Fibroblast of skin of scalp (primary cell): ENCODE results near the gene FIBCD1. TPM values are rescaled to one million over a fixed set of nuclear protein-coding genes. Genes with fewer than 3 reads are reported as not detected.

Experiments used
- DNase-seq: peaks from one replicate; pipeline ENCODE4 v3.0.0-alpha.2; 2013
- polyA plus RNA-seq, 2 experiments: library from polyadenylated mRNA; unstranded; fragments of 120-200 nt; gene quantifications; one replicate each; pipeline ENCODE4 v1.2.1, GENCODE V29; 2013; ENCODE audit not compliant: insufficient read length in 2 of 2

The FIBCD1 gene, protein sequence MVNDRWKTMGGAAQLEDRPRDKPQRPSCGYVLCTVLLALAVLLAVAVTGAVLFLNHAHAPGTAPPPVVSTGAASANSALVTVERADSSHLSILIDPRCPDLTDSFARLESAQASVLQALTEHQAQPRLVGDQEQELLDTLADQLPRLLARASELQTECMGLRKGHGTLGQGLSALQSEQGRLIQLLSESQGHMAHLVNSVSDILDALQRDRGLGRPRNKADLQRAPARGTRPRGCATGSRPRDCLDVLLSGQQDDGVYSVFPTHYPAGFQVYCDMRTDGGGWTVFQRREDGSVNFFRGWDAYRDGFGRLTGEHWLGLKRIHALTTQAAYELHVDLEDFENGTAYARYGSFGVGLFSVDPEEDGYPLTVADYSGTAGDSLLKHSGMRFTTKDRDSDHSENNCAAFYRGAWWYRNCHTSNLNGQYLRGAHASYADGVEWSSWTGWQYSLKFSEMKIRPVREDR
- polyA plus RNA-seq (2013, experiment 1 of 2; ENCODE audit: insufficient read length) = 0.58 TPM
- polyA plus RNA-seq (2013, experiment 2 of 2; ENCODE audit: insufficient read length) = 0.69 TPM

DNA sequence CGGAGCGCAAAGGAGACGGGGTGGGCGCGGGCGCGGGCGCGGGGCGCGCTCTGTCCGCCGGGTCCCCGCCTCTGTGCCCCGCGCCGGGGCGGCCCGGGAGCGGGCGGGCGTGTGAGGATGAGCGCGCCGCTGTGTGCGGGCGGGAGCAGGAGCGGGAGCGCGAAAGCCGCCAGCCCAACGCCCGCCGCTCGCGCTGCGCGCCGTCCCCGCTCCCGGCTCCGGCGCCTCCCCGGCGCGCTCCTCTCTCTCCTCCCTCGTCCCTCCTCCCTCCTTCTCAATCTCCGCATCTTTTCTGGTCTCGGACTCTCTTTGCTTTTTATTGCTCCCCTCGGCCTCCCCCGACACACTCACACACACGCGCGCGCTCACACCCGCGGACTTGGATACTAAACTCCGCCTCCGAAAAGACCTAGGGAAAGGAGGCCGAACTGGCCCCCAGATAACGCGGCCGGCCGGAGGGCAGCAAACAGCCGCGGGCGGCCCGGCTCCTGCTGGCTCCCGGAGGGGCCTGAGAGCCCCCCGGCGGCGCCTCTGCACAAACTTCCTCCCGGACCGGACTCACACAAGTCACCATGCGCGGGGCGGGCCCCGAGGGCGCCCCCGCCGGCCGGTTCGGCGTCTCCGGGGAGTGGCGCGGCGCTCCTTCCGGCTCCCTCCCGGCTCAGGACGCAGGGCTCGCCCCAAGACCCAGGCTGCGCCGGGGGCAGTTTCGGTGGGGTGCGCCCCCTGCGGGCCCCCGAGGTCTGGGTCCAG is at the start of gene FIBCD1:
TSS of gene FIBCD1 (minus strand) at position 596 of the 753 bp plus-strand sequence. CDS start 640 bp downstream, outside the sequence.
- peak; percentile 36 for DNase-seq

DNA sequence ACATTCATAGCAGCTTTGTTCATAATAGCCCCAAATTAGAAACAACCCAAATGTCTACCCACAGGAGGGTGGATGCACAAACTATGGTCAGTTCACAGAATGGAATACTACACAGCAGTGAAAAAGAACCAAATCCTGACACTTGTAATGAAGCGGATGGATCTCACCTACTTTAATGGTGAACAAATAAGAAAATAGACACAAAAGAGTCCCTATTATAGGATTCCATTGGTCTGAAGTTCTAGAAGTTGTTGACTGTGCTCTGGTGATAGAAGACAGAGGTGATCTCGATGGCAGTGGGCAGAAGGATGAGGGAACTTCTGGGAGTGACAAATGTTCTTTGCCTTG is 49.3 kb upstream of the FIBCD1 start:
- DNase-seq = no peak

DNA sequence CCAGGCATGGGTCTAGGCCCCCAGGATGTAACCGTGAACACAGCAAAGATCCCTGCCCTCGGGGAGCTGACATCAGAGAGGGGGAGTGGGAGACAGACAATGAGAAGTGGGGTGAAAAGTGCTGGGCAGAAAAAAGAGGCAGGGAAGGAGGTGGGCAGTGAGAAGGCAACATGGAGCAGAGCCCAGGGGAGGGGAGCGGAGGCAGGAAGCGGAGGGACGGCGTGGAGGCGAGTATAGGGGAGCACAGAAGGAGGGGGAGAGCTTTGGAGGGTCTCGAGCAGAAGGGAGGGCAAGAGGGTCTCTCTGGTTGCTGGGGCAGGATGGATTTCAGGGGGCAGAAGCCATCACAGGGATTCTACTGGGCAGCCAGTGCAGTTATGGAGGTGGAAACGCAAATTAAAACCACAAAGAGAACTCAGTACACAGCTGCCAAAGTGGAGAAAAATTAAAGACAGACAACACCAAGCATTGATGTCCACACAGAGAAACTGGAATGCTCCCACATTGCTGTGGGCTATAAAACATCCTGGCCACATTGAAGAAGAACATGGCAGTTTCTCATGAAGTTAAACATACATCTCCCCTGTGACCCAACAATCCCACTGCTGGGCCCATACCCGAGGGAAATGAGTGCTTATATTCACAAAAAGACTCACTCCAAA is 48.8 kb upstream of the FIBCD1 start:
- peak; percentile 31 for DNase-seq

DNA sequence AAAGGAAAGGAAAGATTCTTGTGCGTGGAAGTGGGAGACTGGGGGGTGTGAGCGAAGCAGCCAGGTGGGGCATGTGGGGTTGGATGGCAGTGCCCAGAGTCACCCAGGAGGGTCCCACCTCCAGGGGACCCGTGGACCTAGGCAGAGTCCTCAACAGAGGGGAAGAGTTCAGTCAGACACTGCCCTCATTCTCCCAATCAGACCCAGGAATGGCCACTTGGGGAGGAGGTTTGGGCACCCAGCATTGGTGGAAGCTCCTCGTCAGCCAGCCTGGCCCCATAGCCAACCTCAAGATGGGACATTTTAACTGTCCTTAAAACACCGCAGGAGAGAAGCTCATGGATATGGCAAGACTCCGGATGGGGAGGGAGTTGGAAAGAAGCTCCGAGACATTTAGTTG is 48.0 kb upstream of the FIBCD1 start:
- no peak for DNase-seq

DNA sequence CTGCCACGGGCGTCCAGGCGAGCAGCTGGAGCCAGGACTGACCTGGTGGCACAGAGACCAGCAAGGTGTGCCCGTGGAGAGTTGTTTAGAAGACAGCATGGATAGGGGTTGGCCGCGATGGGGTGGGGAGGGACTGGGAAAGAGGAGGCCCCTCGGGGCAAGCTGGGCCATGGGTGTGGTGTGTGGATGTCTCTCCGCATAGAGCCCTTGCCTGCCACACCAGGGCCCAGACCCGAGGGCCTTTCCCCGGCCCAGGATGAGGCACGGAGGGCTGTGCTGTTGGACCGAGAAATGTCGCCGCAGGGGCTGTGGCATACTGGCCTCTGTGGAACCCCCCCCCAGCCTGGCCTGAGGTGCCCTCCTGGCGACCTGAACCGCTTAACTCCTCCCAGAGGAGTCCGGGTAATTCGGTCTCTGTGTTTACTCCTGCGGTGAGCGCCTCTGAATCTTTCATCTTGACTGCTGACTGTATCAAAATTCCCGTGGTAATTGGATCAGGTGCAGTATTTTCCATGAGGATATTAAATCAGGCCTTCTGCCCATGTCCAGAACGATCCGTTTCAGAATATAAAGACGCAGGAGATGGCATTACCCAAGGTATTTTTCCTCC is 47.4 kb upstream of the FIBCD1 start:
- no peak for DNase-seq

DNA sequence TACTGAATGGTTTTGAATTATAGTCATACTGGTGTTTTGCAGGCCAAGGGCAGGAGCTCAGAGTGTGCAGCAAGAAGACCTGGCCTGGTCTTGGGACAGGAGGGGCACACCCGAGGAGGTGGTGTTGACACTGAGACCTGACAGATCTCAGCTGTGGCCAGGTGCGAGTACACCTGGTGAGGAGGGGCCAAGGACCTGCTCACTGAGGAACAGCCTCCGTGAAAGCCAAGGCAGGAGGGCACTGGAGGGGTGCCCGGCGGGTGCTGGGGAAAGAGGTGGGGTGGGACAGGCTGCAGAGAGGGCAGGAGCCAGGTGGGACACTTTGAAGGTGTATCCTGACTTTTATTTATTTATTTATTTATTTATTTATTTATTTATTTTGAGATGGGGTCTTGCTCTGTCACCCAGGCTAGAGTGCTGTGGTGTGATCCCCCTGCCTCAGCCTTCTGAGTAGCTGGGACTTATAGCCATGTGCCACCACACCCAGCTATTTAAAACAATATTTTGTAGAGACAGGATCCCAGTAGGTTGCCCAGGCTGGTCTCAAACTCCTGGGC is 46.6 kb upstream of the FIBCD1 start:
- no peak for DNase-seq

DNA sequence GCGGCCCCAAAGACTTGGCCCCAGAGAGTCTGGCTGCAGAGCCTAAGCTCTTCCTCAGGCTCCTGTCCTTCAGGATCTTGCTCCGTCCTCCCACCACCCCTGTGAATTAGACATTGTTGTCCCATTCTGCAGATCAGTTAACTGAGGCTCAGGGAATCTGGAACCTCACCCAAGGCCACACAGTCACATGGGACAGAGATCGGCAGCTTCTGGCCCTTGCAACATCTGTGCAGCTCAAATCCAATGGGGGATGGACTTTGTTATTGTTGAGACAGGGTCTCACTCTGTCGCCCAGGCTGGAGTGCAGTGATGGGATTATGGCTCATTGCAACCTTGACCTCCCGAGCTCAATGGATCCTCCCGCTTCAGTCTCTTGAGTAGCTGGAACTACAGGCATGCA is 46.0 kb upstream of the FIBCD1 start:
- no peak for DNase-seq

DNA sequence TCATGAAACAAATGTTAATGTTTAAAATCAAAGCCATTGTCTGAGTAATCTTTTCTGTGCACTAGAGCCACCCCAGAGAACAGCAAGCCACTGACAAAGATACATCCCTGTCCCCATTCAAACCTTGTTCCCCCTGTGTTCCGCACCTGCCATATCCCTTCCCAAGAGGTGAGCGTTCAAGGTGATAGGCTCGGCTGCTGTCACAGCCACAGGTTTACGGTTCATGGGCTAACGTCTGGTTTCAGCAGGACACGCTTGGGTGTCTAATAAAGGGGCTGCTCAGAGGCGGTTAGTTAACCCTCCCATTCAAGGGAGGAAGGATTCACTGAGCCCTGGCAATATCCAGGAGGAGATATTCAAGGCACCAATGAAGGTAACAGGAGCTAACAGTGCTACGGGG is 45.5 kb upstream of the FIBCD1 start:
- DNase-seq = no peak

DNA sequence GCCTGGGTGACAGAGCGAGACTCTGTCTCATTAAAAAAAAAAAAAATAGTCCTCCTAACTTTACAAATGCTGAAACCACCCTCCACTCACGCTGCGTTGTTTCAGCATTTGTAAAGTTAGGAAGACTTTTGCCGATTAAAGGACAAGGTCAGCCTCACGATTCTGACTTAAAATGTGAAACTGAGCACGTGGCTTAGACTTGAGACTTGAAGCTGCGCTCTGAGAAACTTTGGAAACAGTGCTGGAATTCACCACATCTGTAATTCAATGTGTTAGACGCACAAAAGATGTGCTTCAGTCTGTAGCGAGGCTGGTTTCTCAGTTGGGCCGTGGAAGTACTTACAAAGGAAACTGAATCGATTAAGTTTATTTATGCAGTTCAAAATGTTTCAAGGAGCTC is 44.9 kb upstream of the FIBCD1 start:
- DNase-seq = no peak

DNA sequence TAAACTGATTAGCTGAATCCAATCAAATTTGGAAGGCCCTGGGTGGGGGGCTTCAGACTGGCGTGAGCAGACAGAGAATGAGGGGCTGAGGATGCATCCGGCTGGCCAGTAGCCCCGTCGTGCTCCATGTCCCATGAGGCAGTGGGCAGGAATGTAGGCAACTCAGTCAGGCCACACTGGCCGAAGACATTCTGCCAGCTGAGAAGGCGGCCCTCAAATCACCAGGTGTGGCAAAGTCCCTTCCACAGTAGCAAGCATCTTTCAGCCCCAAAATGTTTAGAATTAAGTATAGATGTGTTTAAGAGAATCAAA is 44.3 kb upstream of the FIBCD1 start:
- DNase-seq = no peak

DNA sequence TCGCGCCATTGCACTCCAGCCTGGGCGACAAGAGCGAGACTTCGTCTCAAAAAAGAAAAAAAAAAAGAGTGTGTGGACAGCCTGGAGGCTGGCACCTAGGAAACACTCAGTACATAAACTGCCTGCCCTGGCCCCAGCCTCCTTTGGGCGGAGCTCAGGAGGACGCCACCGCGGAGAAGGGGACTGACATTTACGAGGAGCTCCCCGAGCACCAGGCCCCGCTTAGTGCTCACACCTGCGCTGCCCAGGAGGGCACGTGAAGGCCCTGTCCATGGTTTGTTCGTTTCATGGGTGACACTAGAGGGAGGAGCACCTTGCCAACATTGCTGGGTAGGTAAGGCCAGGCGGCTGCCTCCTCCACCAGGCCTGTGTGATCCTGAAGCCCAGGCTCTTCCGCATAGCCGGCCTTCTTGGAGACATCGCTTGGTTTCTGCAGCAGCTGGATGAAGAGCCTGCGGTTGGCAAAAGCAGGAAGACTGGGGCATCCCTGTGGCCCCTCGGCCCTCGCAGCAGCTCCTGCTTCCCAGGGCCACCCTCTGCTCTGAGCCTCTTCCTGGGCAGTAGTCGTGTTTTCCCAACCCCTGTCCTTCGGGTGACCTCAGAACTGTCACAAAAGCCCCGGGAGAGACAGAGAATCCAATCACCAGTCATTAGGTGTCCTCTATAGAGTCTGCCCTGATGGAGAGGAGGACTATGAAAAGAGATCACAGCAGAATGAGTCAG is 43.8 kb upstream of the FIBCD1 start:
- no peak for DNase-seq

DNA sequence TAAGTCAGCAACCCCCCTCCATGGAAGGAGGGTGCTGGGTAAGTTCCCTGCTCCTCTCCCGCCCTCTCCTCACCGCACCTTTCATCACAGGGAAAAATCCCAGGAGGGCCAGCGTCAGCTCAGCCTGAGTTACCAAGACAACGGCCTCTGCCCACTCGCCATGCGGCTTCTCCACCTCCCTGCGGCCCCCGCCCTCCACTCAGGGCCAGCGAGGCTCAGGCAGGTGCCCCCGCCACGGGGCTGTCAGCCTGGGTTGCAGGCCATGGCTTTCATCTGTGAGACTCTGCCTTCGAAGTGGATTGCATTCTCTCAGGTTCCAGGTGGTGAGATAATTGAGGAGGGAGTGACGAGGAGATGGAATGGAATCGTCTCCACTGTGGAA is 42.7 kb upstream of the FIBCD1 start:
- DNase-seq = no peak

DNA sequence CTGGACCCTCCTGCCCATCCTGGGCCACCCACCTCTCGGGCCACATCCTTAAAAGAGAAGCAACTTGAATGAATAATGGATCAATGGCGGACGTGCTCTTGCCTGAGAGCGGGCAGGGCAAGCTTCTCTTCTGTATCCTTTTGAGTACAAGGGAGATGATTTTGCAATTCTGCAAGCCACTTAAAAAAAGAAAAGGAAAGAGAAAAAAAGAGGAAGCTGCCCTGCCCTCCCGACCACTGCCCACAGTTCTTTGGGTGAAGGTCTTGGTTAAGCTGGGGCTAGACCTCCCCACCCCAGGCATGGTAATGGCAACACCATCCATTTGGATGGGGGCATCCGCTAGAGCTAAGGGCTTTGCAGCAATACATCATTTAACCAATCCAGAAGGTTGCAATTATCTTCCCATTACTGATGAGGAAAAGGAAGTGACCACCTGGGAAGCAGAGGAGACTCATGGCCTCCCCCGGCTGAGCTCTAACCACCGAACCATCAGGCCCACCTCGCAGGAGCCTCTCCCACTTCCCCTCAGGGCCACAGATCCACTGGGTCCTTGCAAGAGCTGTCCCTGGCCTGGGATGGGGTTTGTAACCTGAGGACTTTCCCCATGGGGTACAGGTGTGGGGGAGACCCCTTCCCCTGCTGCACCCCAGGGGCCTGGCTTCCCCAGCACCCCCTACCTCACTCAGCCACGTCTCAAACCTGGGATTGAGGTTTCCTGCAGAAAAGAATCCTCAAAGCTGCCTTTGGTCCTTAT is 42.1 kb upstream of the FIBCD1 start:
- DNase-seq = no peak

DNA sequence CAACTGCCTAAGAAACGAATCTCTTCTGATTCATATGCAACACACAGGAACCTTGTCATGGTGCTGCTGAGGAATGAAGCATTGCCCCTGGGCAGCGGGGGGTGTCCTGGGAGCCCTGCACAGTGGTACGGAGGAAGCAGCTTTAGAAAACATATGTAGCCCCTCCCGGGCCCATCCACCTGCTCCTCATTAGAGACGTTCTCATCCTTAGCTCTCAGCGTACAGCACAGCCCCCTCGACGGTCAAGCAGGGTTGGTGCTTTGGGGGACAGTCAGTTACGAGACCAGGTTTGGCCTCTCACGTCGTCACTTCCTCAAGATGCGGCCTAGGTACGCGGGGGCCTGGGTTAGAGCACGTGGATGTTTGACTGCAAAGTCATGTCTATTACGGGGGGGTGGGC is 41.5 kb upstream of the FIBCD1 start:
- DNase-seq = no peak

DNA sequence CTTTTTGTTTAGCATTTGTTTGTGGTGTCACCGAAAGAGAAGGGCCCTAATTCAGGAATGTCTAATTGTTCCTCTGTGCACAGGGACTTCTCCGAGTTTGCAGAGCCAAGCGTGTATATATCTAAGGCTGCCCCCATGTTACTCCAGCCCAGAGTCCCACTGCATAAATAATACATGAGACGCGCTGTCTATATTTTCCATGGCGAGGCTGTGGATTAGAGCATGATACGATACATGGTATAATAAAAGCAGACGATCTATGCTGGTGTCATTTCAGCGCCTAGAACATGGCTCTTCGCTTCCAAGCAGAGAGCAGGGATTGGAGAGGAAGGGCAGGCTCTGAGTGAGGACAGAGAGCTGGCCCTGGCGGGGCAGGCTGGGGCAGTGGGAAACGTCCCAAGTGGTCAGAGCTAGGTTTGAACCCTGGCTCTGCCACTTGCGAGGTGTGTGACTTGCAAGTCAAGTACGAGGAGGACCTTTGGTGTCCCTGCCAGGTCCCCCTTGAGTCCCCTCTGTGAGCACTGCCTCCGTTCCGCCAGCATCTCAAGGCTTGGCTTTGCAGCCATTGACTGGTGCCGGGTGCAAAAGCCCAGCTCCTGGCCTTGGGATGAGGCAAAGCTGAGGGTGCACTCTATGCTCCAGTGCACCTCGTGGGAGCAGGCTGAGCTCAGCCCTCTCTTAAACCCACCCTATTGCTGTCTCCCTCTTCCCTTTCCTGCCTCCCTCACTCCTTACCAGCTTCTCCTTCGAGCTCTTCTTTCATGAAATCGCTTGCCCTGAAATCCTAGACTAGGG is 40.7 kb upstream of the FIBCD1 start:
- no peak for DNase-seq

DNA sequence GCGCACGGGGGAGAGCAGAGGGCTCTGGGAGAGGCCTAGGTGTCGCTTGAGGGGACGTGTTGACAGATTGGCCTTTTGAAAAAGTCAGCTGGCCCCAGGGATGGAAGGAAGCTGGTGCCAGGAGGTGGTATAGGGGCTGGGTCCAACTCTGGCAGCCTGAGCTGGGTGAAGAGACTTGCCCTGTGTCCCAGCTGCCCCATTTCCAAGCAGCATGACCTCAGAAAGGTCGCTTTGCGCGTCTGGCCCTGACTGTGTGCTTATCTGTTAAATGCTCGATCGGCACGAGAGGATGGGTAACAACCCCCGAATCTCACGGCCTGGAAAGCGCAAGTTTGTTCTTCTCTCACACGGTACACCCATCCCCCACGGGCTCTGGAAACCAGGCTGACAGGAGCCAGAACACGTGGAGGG is 38.8 kb upstream of the FIBCD1 start:
- no peak for DNase-seq

DNA sequence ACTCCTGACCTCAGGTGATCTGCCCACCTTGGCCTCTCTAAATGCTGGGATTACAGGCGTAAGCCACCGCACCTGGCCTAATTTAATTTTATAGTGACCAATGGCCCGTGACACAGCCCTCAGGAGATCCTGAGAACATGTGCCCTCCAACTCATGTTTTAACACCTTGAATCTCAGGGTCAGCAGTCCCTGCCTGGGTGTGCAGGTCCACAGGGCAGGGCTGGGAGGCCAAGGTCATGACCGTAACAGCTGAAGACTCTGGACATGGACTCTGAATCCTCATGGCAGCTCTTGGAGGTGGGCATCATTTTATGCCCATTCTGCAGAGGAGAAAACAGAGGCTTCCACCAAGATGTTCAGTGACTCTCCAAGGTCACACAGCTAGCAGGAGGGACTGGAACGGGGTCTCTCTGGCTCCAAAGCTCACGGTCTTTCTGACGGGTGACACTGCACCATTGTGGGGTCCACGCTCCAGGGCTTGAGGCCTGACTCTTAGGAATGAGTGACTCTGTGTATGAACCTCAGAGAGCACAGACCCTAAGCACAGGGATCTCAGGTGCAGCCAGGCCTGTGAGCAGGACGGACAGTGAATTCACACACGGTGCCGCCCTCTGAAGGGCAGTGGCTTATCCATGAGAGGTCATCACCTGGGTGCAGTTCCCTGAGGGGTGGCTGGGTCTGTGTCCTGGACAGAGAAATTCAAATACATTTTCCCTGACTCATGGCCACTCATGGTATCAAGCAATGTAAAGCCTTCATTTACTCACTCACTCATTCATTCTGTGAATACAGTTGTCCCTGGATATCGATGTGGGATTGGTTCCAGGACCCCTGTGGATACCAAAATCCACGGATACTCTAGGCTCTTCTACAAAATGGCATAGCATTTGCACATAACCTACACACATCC is 37.1 kb upstream of the FIBCD1 start:
- no peak for DNase-seq

DNA sequence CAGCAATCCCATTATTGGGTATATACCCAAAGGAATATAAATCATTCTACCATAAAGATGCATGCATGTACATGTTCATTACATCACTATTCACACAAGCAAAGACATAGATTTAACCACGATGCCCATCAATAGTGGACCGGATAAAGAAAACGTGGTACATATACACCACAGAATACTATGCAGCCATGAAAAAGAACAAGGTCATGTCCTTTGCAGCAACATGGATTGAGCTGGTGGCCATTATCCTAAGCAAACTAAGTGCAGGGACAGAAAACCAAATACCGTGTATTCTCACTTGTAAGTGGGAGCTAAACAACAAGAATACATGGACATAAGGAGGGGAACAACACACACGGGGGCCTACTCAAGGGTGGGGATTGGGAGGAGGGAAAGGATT is 36.1 kb upstream of the FIBCD1 start:
- no peak for DNase-seq

DNA sequence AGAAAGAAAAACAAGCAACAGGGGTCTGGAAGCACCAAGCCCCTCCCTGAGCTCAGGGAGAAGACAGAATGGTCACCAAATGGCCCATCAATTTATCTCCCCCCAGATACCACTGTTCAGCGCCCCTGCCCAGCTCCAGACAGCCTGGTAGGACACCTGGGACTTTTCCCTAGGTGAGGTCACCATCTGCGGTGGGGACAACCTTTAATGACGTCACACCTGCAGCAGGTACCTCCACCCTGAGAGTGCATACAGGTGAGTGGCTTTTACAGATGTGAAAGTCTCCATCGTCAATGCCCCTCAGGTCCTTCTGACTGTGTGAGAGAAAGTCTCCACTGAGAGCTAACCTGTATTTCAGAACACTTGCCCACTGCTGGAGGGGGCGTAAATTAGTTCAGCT is 35.6 kb upstream of the FIBCD1 start:
- no peak for DNase-seq
